GM18907 (cell line): ENCODE results near the gene CMTM1.
"Not testable (repeated sequence)": the region's sequence is repeated elsewhere in the genome, so short reads cannot be mapped to it uniquely, and the experiment has no call there.

Experiments
- ATAC-seq: cut with Tn5 transposase; IDR thresholded peaks from one replicate; pipeline ENCODE4 v1.9.1; 2021; ENCODE audit warnings: mild to moderate bottlenecking, moderate library complexity; ENCODE audit not compliant: unreplicated experiment

CMTM1 gene

DNA sequence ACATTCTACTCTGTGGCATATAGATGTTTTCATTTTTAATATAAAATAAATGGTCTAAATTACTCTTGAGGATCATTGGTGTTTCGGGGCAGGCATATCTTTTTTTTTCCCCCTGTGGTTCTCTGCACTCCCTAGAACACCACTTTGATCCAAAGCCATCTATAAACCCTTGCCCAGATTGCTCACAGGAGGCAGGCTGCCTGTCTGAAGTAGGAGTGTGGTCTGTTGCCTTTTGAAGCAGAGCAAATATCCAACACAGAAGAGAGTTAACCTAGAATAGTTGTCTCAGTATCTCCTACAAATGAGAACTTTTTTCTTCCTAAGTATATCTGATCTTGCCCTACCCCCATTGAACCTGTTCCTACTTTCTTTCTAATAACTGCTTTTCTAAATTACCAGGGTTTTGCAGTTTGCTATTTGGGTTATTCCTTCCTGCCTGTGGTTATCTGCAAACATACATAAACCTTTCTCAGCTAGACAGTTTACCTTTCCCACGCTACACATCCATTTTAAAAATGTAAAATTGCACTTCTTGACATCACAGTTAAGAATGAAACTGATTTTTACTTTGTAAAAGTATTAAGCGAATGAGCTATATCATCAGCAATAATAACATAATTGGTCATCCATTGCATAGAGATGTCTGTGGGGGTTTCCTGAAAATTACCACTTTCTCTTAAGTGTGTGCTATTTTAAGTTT lies 4.7 kb upstream of the CMTM1 start:
- no peak for ATAC-seq

DNA sequence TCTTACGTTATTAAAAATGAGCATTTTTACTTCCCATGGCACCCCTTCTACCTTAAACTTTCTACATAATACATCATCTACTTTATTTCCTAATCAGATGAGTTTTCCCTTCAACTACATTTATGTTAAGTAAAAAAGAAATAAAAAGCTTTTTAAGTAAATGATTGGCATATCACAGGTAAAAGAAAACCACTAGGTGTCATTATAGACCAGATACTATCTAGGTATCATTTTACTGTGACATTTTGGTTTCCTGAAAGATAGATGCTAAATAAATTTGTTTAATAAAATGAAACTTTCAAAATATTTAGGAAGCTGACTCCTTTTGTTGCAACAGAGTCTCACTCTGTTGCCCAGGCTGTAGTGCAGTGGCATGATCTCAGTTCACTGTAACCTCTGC lies 3.8 kb upstream of the CMTM1 start:
- ATAC-seq = no peak

- no peak for ATAC-seq
Measured at GRCh38 chr16:66562986-66563385, 3.3 kb upstream of the CMTM1 start.

GRCh38 chr16:66563574-66564334 lies 2.5 kb upstream of the CMTM1 start:
- ATAC-seq = no peak

- ATAC-seq = not testable (repeated sequence)
Measured at GRCh38 chr16:66567270-66567669, 1.0 kb downstream of the CMTM1 start.

DNA sequence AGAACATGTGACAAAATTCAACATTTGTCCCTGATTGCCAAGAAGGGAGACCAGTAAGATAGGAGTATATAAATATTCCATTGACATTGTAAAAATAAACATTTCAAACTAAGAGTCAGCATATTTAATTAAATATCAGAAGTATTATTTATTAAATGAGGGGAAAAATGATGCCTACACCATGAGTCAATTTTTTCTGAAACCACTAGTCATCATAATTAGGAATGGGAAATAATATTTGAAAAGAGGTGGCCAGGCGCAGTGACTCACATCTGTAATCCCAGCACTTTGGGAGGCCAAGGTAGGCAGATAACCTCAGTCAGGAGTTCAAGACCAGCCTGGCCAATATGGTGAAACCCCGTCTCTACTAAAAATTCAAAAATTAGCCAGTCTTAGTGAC lies 2.1 kb downstream of the CMTM1 start:
- no peak for ATAC-seq

GRCh38 chr16:66569131-66569530 lies 2.9 kb downstream of the CMTM1 start:
- no peak for ATAC-seq

GRCh38 chr16:66569827-66570405 lies 3.7 kb downstream of the CMTM1 start:
- ATAC-seq = no peak

DNA sequence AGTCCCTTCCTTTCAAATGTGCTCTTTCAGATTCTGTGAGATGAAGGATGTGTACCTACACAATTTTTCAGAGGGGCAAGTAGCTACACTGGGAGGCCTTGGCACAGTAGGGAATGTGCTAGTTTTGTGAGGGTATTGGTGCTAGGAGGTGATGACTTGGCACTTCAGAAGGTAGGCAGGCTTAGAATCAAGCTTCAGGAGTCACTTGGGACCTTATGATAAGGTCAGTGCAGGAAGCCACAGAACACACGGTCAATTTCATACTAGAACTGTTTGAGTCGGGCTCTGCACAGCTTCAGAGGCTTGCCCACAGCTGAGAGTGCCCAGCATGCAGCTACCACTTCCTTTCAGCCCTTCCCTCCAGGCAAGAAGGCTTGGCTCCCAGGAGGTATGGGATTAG lies 6.1 kb downstream of the CMTM1 start:
- no peak for ATAC-seq

- ATAC-seq = no peak
Measured at GRCh38 chr16:66574081-66574480, 7.8 kb downstream of the CMTM1 start.

DNA sequence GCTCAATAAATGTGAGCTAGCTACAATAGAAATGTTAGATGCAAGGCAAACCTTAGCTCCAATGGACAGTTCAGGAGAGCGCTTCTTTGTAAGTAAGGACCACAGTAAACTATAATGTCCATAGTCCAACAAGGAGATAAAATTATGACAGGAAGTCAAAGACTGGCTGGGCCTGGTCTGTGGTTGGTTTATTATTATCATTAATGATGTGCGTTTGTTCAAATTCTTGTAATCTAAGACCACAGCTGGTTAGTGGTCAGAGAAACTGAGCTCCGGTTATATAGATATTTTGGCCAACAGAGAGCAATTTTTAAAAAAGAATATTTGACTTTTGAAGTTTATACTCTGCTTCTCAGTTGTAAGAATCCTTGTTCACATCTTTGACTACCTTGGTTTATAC lies 8.3 kb downstream of the CMTM1 start:
- ATAC-seq = no peak

GRCh38 chr16:66575060-66575459 lies 8.8 kb downstream of the CMTM1 start:
- no peak for ATAC-seq

GRCh38 chr16:66576296-66576695 lies 10.1 kb downstream of the CMTM1 start:
- ATAC-seq = no peak

GRCh38 chr16:66578651-66579531 lies 12.7 kb downstream of the CMTM1 start, which contains the start of gene CMTM2:
CMTM2 (plus strand) TSS chr16:66579463; CDS start chr16:66579608, 145 bp downstream.
- no peak for ATAC-seq

DNA sequence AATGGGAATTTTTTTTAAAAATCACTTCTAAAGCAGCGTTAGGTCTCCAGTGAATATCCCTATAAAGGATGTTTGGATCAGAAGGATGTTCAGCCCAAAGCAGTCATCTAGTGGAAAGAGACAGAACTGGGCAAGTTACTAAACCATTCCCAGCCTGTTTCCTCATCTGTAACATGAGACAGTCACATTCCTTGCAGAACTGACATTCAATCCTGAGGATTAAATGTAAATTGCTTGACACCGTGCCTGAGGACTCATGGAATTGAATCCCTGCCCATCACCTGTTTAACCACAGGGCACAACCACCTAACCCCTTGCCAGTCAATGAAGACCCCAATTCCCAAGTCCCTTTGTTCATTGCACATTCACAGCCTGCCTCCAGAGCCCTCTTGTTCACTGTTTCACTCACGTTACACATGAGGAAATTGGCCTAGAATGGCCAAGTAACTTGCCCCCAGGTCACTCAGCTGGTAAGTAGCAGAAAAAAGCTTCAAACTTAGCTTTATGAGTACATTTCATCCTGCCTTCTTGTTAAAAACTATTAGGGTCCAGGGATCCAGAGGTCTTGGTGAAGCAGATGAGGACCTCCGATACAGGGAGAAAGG lies 14.5 kb downstream of the CMTM1 start:
- no peak for ATAC-seq

DNA sequence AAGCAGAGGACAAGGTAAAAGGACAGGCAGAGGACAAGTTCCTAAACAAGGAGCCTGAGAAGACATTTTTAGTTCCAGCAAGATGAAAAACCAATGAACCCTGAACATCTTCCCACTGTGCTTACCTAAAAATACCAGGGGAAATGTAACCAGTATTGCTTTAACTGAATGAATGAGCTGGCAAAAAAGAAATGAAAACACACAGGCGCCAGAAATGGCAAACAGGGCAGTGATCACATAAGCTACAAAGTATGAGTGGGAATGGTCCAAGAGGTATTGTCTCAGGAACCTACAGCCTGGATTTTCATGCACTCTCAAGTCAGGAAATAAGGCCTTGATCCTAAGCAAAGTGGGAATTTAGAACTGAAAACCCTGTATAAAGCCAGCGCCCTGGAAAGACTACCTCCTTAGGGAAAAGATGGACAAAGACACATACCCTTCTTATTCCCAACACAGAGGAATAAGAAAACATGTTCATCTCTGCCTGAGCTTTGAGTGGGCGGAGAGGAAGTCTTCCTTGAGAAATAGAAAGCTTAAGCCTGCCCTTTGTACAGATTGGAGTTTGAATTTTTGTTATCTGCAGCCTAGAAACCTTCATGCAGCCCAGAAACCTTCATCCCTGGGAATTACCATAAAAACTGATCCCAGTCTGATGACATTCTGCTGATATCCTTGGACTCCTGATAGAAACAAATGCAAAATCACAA lies 15.2 kb downstream of the CMTM1 start:
- ATAC-seq = no peak

DNA sequence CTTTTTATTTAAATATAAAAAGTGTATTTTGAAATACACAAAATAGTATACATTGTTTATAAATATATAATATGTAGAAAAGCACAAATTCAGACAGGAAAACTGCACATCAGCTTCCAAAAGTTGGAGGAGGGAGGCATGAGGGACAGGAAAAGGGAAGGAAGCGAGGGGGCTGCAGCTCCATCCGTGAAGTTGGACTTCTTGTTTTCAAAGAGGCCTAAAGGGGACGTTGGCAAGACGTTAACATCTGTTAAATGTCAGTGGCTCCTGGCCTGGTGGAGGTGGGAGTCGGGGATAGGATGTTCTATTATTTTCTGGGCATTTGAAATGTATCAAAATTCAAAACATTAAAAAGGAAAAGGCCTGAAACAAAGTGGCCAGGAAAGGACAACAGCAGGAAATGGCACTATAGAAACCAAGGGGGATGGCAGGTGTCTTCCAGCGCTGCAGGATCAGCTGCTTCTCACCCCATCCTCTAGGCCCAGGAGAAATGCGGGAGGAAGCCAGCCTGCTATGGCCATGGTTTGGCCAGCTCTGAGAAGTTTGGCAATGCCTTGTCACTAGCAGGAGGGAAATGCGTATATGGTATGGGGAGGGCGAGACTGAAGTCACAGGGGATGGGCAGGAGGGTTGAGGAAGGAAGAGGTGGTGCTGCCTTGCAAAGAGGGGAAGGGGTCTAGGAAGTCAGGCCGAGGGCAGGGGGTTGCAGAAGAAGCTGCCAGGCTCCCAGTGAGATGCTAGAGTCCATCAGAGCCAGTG lies 19.4 kb downstream of the CMTM1 start:
- no peak for ATAC-seq

DNA sequence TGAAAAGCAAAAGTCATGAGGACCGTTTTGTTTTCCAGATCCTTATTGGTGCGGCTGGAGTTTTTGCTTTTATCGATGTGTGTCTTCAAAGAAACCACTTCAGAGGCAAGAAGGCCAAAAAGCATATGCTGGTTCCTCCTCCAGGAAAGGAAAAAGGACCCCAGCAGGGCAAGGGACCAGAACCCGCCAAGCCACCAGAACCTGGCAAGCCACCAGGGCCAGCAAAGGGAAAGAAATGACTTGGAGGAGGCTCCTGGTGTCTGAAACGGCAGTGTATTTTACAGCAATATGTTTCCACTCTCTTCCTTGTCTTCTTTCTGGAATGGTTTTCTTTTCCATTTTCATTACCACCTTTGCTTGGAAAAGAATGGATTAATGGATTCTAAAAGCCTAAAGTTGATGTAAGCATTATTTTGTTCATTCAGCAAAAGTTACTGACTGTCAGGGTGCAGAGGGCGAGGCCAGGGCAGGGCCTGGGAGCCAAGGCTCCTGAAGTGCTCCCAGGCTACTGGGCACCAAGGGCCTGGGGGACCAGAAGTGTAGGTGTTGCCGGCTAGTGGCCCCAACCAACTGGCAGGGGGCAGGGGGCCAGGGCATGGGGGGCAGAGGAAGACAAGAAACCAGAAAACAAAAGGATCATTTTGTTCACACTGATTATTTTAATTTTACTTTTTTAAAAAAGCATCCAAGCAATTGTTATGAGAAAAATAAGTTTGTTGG lies 21.8 kb downstream of the CMTM1 start:
- no peak for ATAC-seq
